NCI-H146 (cell line): ENCODE results near the gene GNG14.
"Not testable (repeated sequence)": the region's sequence is repeated elsewhere in the genome, so short reads cannot be mapped to it uniquely, and the experiment has no call there.

Experiments
- DNase-seq: peaks from one replicate; lab custom pipeline; 2025; lab: John Stamatoyannopoulos, UW

Gene GNG14

DNA sequence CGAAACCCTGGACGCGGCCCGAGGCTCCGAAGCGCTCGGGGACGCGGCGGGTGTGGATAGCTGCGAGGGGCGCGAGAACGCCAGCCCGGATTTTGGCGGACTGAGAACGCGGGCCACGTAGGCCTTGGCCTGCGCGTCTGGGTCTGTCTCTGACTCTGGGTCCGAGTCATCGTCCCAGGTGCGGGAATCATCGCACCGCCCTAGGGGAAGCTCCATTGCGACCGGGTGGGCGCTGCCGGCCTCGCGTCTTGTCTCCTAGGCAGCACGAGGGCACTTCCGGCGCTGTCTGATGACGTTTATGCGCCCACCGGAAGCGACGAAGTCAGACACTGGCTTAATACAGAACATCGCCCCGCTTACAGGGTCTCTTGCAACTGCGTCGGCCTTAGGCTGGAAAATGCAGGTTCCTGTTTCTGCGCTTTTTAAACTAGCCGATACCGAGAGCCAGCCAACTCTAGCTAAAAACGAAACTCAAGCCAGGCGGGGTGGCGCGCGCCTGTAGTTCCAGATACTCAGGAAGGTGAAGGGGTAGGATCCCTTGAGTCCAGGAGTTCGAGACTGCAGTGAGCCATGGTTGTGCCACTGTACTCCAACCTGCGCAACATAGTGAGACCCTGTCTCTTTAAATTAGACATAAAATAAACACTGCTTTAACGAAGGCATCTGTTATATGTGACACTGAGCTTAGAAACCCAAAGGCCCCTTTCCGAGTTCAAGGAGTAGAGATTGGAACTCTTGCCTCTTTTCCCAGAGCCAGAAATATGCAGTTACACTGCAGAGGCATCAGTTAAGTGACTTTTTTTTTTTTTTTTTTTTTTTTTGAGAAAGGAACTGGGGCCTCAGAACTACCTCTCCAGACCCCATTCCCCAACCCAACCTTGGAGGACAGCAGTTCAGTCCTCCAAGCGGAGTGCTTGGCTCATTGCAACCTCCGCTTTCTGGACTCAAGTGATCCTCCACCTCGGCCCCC, 8.9 kb downstream of the GNG14 start, which contains the start of gene FBXW9:
TSS of gene FBXW9 (minus strand) at position 266 of the 970 bp plus-strand sequence. CDS start at position 216, 50 bp downstream.
- peak; percentile 97 for DNase-seq

DNA sequence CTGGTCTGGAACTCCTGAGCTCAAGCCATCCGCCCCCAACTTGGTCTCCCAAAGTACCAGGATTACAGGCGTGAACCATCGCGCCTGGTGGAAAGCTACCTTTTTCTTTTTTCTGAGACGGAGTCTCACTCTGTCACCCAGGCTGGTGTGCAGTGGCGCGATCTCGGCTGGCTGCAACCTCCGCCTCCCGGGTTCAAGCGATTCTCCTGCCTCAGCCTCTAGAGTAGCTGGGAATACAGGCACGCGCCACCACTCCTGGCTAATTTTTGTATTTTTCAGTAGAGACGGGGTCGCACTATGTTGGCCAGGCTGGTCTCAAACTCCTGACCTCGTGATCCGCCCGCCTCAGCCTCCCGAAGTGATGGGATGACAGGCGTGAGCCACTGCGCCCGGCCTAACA, 9.6 kb downstream of the GNG14 start:
- DNase-seq: not testable (repeated sequence)

DNA sequence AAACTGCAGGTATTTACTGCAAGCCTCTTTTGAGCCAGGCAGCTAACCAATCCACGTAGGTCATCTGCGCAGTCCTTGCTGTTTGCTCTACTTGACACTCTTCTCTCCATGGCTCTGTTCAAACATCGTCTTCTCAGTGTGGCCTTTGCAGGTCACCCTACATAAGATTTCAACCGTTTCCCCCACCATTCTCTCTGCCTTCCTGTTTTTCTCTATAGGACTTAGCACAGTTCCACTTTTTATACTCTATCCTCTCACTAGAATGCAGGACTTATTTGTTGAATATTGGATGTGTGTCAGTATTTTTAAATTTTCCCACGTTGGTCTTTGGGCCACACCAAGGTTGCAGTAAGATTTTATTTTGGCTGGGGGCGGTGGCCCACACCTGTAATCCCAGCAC, 10.3 kb downstream of the GNG14 start:
- no peak for DNase-seq

DNA sequence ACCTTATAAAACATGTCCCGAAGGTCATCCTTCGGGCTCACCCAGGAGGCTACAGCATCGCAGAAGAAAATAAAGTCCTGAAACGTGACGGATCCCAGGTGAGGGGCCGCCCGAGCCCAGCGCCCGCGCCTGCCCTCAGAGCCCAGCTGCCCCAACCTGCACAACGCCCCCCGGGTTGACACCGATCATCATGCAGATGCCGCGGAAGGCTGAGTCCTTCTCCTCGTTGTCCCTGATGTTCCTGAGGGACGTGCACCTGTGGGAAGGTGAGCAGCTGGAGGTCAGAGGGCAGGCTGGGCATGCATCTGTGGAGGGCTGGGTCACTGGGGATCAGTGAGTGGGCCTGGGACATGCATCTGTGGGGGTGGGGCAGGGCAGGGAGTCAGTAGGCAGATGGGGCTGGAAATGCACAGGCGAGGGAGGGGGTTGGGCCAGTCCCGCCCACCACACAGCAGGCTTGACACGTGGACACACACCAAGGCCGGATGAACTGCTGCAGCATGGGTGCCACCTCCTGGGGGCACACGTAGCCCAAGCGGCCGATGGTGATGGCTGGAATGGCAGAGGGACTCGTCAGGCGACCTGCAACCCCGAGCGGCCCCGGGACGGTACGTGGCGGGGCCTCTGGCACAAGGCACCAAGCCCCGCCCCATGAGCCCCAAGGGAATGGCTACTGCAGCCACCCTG, 13.9 kb downstream of the GNG14 start:
- no peak for DNase-seq

DNA sequence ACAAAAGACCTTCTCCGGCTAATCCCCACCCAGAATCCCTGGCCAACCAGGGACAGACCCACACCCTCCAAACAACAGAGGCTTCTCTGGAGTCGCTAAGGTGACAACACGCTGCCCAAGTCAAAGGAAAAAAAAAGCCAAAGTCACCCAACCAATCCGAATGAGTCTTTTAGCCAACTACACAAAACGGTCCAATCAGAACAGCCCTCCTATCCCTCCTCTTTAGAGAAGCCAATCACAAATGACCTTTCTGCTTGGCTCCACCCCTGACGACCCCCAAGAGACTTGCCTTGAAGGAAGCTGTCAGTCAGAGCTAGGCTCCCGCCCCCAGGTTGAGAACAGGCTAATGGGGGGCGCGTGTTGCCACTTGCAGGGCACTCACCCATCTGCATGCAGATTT, 15.2 kb downstream of the GNG14 start:
- DNase-seq: peak; percentile 35

GRCh38 chr19:12705169-12705568, 17.4 kb downstream of the GNG14 start:
- no peak for DNase-seq

- DNase-seq: no peak
Measured at GRCh38 chr19:12705654-12706331, 18.0 kb downstream of the GNG14 start.

DNA sequence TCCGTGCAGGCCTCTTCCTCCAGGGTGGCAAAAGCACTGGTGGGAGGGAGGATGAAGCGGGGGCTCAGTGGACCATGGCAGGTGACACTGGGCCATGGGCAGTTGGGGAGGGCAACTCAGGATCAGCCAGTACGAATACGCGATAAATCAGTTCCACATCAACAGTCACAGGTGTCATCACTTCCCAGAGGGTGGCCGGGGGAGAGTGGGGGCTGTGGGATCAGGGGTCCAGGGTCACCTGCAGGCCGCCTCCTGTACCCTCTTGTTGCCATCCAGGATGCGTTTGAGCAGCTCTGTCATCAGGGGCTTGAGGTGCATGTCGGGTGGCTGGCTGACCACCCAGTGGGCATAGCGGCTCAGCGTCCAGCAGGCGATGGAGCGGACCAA, 18.5 kb downstream of the GNG14 start:
- no peak for DNase-seq

DNA sequence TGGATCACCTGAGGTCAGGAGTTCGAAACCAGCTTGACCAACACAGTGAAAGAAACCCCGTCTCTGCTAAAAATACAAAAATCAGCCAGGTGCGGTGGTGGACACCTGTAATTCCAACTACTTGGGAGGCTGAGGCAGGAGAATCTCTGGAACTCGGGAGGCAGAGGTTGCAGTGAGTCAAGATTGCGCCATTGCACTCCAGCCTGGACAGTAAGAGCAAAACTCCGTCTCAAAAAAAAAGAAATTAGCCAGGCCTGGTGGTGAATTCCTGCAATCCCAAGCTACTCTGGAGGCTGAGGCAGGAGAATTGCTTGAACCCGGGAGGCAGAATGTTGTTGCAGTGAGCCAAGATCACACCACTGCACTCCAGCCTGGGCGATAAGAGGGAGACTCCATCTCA, 20.8 kb downstream of the GNG14 start:
- DNase-seq: no peak

- no peak for DNase-seq
Measured at GRCh38 chr19:12711187-12711586, 23.4 kb downstream of the GNG14 start.

DNA sequence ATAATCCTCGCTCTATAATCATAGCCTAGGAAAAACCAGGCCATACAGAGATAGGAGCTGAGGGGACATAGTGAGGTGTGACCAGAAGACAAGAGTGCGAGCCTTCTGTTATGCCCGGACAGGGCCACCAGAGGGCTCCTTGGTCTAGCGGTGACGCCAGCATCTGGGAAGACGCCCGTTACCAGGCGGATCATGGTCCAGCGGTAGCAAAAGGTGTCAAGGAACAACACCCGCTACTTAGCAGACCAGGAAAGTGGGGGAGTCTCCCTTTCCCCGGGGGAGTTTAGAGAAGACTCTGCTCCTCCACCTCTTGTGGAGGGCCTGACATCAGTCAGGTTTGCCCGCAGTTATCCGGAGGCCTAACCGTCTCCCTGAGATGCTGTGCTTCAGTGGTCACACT, 24.3 kb downstream of the GNG14 start:
- DNase-seq: not testable (repeated sequence)

GRCh38 chr19:12713304-12713703, 25.5 kb downstream of the GNG14 start:
- DNase-seq: not testable (repeated sequence)

GRCh38 chr19:12715102-12715501, 27.3 kb downstream of the GNG14 start:
- no peak for DNase-seq

DNA sequence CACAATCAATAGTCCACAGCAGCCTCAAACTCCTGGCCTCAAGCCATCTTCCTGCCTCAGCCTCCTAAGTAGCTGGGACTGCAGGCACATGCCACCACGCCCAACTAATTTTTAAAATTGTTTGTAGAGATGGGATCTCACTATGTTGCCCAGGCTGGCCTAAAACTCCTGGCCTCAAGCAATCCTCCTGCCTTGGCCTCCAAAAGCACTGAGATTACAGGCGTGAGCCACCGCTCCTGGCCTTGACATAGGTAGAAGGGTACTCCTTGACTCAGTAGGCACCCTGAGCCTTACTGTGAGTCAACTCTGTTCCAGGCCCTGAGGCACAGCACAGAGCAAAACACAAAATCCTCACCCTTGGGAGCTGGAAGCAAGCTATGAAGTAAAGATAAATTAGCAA, 28.1 kb downstream of the GNG14 start:
- DNase-seq: no peak

- DNase-seq: no peak
Measured at GRCh38 chr19:12720296-12720695, 32.5 kb downstream of the GNG14 start.

DNA sequence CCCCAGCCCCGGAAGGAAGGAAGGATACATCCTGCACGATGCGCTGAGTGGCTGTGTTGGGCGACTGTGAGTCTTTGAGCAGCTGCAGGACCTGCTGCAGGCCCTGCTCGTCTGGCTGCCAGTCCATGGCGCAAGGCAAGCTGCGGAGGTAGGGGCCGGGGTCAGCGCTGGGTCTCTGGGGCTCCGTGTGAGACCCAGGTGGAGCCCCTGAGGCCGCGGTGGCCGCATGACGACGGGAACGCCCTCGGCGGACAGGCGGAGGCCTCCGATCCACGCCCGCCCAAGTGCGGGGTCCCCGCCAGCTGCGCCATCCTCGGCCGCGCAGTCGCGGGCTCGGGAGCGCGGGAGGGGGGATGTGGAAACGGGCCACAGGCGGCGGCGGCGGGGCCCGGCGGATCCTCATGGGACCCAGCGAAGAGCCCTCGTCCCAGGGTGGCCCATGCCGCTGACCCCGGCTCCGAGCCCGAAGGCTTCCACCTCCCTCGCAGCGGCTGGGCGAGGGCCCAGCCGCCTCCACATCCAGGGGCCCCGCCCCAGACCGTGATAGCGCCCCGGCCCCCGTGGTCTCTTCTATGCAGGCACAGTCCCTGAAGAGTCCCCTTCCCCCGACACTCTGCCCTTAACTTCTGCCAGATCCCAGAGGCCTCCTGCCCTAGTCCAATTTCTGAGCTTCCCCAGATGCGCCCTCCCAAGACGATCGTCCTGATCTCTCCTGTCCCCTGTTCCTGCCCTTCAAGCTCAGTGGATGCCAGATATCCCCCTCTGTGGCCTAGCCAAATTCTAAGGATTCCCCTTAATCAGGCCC, 33.3 kb downstream of the GNG14 start:
- DNase-seq: no peak

GRCh38 chr19:12721656-12722565, 34.1 kb downstream of the GNG14 start:
- DNase-seq: peak; percentile 66

DNA sequence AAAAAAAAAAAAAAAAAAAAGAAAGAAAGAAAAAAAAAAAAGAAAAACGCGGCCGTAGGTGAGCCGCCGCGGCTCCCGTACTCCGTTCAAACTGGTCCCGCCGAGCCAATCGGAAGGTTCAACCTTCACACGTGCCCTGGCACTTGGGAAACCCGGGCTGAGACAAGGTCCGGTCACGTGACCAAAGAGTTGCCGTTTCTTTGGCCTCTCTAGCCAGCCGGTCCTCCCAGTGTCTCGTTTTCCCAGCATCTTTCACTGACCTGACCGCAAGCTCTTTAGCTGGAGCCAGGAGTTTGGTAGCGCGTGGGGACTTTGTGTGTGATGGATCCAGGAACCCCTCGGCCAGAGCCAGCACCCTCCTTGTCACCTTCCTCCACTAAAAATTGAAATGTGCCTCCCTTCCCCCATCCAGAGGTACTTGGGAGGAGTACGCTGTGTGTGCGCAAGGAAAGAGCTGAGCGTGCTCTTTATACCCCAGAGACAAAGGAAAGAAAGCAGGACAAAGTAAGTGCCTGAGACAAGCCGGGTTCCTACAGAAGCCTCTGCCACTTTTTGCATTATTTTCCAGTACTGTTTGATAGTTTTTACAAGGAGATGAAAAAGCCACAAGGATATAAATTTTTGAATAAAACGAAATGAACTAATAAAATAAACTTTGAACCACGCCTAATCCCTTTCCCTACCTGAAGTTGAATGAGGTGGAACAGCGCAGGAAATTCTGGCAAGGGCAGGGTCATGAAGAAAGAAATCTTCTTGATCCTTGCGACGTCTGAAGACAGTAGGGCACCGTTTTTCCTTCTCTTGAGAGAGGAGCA, 35.0 kb downstream of the GNG14 start:
- DNase-seq: peak; percentile 100

- no peak for DNase-seq
Measured at GRCh38 chr19:12723381-12723640, 35.5 kb downstream of the GNG14 start.
